ENCODE results near the gene MYCBPAP. TPM values are rescaled to one million over a fixed set of nuclear protein-coding genes. Genes with fewer than 3 reads are reported as not detected.
A peak's percentile ranks its signal among the peaks of the same experiment; 100 is the strongest.

MYCBPAP gene
- total RNA-seq, 1 experiment from 2014 or later: not detected

- DNase-seq (ENCODE audit: low spot score): no peak
Measured at GRCh38 chr17:50536683-50537646, 28.7 kb downstream of the MYCBPAP start.

GRCh38 chr17:50537721-50538548 lies 29.7 kb downstream of the MYCBPAP start:
- no peak for DNase-seq (ENCODE audit: low spot score)

GRCh38 chr17:50538549-50539410 lies 30.5 kb downstream of the MYCBPAP start:
- no peak for DNase-seq (ENCODE audit: low spot score)

- peak; percentile 55 for DNase-seq (ENCODE audit: low spot score)
Measured at GRCh38 chr17:50539762-50540559, 31.7 kb downstream of the MYCBPAP start.

- no peak for DNase-seq (ENCODE audit: low spot score)
Measured at GRCh38 chr17:50540560-50541401, 32.5 kb downstream of the MYCBPAP start.

GRCh38 chr17:50541402-50541715 lies 33.1 kb downstream of the MYCBPAP start:
- DNase-seq (ENCODE audit: low spot score): no peak

GRCh38 chr17:50541716-50542688 lies 33.8 kb downstream of the MYCBPAP start:
- DNase-seq (ENCODE audit: low spot score): peak; percentile 84

GRCh38 chr17:50542795-50543774 lies 34.8 kb downstream of the MYCBPAP start:
- DNase-seq (ENCODE audit: low spot score): peak; percentile 77

- no peak for DNase-seq (ENCODE audit: low spot score)
Measured at GRCh38 chr17:50544516-50544915, 36.3 kb downstream of the MYCBPAP start.

GRCh38 chr17:50545311-50545710 lies 37.1 kb downstream of the MYCBPAP start:
- no peak for DNase-seq (ENCODE audit: low spot score)

GRCh38 chr17:50546701-50547034 lies 38.4 kb downstream of the MYCBPAP start:
- no peak for DNase-seq (ENCODE audit: low spot score)

- DNase-seq (ENCODE audit: low spot score): peak; percentile 94
Measured at GRCh38 chr17:50547035-50547735, 38.9 kb downstream of the MYCBPAP start, which contains the start of gene SPATA20. SPATA20 (plus strand) TSS chr17:50547174; CDS start chr17:50547209, 35 bp downstream.

GRCh38 chr17:50547736-50548083 lies 39.5 kb downstream of the MYCBPAP start:
- DNase-seq (ENCODE audit: low spot score): no peak

GRCh38 chr17:50548831-50549230 lies 40.6 kb downstream of the MYCBPAP start:
- no peak for DNase-seq (ENCODE audit: low spot score)

- DNase-seq (ENCODE audit: low spot score): no peak
Measured at GRCh38 chr17:50549256-50549941, 41.2 kb downstream of the MYCBPAP start.

- DNase-seq (ENCODE audit: low spot score): no peak
Measured at GRCh38 chr17:50549969-50550368, 41.7 kb downstream of the MYCBPAP start.

Data from HT-29 (cell line).